Ascending aorta (tissue), 2 donors: Measurements from ENCODE around the gene SHCBP1. TPM values are rescaled to one million over a fixed set of nuclear protein-coding genes. Genes with fewer than 3 reads are reported as not detected.

Source experiments
- DNase-seq, 2 donors: peaks; one replicate each; pipeline ENCODE4 v3.0.0-alpha.2; 2019; ENCODE audit warnings: low spot score in 2 of 2
- H3K27ac ChIP-seq, 2 donors: fragments of 200-600 bp; sonication (generic); one replicate each; pipeline ENCODE4 v1.5.1; 2016 to 2017; ENCODE audit warnings: mild to moderate bottlenecking in 1 of 2
- H3K27me3 ChIP-seq: fragments of 200-600 bp; sonication (generic); one replicate; pipeline ENCODE4 v1.5.1; 2017
- H3K36me3 ChIP-seq, 2 donors: fragments of 200-600 bp; sonication (generic); one replicate each; pipeline ENCODE4 v1.5.1; 2016
- H3K4me1 ChIP-seq, 2 donors: fragments of 200-600 bp; sonication (generic); one replicate each; pipeline ENCODE4 v1.5.1; 2016 to 2017; ENCODE audit warnings: mild to moderate bottlenecking in 1 of 2
- H3K4me3 ChIP-seq, 2 donors: fragments of 200-600 bp; sonication (generic); one replicate each; pipeline ENCODE4 v1.5.1; 2016 to 2017; ENCODE audit warnings: mild to moderate bottlenecking in 1 of 2
- H3K9me3 ChIP-seq, 2 donors: fragments of 200-600 bp; sonication (generic); one replicate each; pipeline ENCODE4 v1.5.1; 2016
- intact Hi-C: fragments of 100-400 bp; cut with DNase I; formaldehyde crosslinking; loops from one replicate; pipeline ENCODE4 v1.15.1; 2023
- total RNA-seq: library from RNA; depleted of rRNA; stranded (reverse); fragments of >200 nt; gene quantifications from one replicate; pipeline ENCODE4 v1.1.0, GENCODE V29; 2016
- TF ChIP-seq, protein P1 (sequence below), 3 experiments: fragments of 200-600 bp in 2 of 3; fragments of 450-650 bp in 1 of 3; sonication (generic) in 2 of 3; IDR thresholded peaks; one replicate each; pipeline ENCODE4 v1.5.1; 2016 to 2019; ENCODE audit warnings: antibody characterized with exemption in 3 of 3, mild to moderate bottlenecking in 1 of 3, moderate library complexity in 1 of 3

Gene SHCBP1, protein sequence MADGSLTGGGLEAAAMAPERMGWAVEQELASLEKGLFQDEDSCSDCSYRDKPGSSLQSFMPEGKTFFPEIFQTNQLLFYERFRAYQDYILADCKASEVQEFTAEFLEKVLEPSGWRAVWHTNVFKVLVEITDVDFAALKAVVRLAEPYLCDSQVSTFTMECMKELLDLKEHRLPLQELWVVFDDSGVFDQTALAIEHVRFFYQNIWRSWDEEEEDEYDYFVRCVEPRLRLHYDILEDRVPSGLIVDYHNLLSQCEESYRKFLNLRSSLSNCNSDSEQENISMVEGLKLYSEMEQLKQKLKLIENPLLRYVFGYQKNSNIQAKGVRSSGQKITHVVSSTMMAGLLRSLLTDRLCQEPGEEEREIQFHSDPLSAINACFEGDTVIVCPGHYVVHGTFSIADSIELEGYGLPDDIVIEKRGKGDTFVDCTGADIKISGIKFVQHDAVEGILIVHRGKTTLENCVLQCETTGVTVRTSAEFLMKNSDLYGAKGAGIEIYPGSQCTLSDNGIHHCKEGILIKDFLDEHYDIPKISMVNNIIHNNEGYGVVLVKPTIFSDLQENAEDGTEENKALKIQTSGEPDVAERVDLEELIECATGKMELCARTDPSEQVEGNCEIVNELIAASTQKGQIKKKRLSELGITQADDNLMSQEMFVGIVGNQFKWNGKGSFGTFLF
- total RNA-seq = 0.11 TPM

DNA sequence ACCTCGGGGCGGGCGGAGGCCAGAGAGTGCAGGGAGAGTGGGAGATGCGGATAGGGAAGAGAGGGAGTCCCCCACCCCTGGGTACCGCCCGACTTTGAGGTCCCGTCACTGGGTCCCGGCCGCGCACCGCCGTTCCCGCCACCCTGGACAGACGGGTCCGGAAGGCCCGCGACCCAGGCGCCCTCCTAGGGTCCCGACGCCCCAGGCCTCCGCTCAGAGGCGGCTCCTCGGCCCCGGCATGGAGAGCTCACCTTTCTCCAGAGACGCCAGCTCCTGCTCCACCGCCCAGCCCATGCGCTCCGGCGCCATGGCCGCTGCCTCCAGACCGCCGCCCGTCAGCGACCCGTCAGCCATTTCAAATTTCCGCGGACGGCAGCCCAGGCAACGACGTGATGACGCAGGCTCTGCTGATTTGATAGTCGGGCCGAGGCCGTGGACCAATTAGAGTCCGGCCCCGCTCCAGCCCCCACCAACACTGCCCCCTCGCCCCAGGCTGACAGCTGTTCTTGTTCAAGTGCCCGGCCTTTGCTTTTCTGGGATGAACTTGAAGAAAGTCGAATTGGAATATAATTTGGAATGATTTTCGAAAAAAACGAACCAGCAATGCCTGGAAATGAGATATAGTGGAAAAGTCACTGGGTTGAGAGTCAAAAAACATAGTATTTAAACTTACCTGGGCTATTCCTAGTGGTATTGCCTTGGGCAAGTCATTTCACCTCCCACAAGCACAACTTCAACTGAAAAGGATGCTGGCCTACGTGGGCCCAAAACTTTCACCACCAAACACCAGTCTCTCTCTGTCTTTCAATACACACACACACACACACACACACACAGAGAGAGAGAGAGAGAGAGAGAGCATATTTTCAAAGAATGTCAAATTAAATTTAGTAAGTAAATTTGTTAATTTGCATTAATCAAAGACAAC lies at the start of gene SHCBP1:
SHCBP1 (minus strand) TSS at position 374 of the 928 bp plus-strand sequence; CDS start at position 354, 20 bp downstream.
- Histone ChIP-seq H3K27me3 (no peaks in the 10 kb centered on the region), H3K4me1 (peaks cover 3 to 9% of the 10 kb centered on the region in 2 donors), H3K9me3 (no peaks in the 10 kb centered on the region), H3K4me3 (peak within 1 kb of the TSS; percentile 45 to 72), H3K27ac (no peak within 1 kb of the TSS), H3K36me3 (no peaks in the 10 kb centered on the region)
- intact Hi-C loops = no loop called here
- TF ChIP-seq, protein P1, sequence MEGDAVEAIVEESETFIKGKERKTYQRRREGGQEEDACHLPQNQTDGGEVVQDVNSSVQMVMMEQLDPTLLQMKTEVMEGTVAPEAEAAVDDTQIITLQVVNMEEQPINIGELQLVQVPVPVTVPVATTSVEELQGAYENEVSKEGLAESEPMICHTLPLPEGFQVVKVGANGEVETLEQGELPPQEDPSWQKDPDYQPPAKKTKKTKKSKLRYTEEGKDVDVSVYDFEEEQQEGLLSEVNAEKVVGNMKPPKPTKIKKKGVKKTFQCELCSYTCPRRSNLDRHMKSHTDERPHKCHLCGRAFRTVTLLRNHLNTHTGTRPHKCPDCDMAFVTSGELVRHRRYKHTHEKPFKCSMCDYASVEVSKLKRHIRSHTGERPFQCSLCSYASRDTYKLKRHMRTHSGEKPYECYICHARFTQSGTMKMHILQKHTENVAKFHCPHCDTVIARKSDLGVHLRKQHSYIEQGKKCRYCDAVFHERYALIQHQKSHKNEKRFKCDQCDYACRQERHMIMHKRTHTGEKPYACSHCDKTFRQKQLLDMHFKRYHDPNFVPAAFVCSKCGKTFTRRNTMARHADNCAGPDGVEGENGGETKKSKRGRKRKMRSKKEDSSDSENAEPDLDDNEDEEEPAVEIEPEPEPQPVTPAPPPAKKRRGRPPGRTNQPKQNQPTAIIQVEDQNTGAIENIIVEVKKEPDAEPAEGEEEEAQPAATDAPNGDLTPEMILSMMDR (IDR thresholded peaks at IDR 0.05) = no peak
- DNase-seq = peak; percentile 43 to 87

DNA sequence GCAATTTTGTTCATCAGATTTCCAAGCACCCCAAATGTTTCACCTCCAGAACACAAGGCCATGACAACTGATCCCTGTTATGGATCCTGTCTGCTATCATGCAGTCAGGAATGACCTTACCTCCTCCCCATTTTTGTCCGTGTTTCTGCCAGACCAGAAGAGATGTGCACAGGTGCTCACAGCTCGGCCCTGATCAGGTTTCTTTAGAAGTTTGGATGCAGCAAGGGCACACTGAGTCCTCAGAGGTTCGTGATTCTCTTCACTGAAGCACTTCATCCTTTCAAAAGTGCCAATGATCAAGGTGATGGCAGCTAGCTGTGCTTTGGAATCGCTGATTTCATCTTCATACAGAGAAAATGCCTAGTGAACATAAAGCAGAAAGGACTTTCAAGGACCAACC lies 40.9 kb upstream of the SHCBP1 start:
- H3K27me3 ChIP-seq = no peaks in the 10 kb centered on the region
- TF ChIP-seq, protein P1 (IDR thresholded peaks at IDR 0.05) = no peak
- H3K4me1 ChIP-seq = no peaks in the 10 kb centered on the region
- no peak overlapping the region for H3K27ac ChIP-seq
- no peak overlapping the region for H3K4me3 ChIP-seq
- intact Hi-C loops = no loop called here
- no peak for DNase-seq
- no peaks in the 10 kb centered on the region for H3K9me3 ChIP-seq
- H3K36me3 ChIP-seq = peaks cover 54 to 76% of the 10 kb centered on the region in 2 donors

DNA sequence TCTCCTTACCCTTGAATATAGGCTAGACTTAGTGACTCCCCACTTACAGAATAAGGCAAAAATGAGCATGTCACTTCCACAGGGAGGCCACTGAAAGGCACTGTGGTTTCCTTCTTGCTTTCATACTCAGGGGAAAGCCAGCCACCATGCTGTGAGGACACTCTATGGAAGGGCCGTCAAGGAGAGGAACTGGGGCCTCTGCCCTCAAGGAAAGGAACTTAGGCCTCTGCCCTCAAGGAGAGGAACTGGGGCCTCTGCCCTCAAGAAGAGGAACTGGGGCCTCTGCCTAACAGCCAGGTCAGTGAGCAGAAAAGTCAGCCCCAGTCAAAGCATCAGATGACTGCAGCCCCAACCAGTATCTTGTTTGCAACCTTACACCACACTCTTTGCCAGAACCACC lies 37.7 kb upstream of the SHCBP1 start:
- Histone ChIP-seq H3K36me3 (peaks cover 36 to 51% of the 10 kb centered on the region in 2 donors), H3K27me3 (no peaks in the 10 kb centered on the region), H3K9me3 (no peaks in the 10 kb centered on the region), H3K27ac (no peak overlapping the region), H3K4me1 (no peaks in the 10 kb centered on the region), H3K4me3 (no peak overlapping the region)
- TF ChIP-seq, protein P1 (IDR thresholded peaks at IDR 0.05) = no peak
- intact Hi-C loops = no loop called here
- peak in 1 of 2 donors; percentile 12 for DNase-seq

DNA sequence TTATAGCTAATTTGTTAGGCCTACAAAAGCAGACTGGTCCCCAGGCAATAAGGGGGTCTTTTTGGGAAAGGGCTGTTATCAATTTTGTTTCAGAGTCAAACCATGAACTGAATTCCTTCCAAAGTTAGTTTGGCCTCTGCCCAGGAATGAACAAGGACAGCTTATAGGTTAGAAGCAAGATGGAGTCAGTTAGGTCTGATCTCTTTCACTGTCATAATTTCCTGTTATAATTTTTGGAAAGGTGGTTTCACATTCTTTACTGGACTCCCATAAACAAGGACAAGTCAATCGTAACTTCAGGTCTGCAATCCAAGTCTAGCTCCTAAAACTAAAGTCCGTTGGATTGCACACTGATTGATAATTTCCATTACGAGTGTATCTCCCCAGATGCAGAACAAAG lies 30.1 kb upstream of the SHCBP1 start:
- Histone ChIP-seq H3K4me1 (no peaks in the 10 kb centered on the region), H3K9me3 (no peaks in the 10 kb centered on the region), H3K4me3 (no peak overlapping the region), H3K36me3 (no peaks in the 10 kb centered on the region), H3K27me3 (no peaks in the 10 kb centered on the region), H3K27ac (no peak overlapping the region)
- no peak for DNase-seq
- TF ChIP-seq, protein P1 (IDR thresholded peaks at IDR 0.05) = no peak
- intact Hi-C loops = no loop called here

DNA sequence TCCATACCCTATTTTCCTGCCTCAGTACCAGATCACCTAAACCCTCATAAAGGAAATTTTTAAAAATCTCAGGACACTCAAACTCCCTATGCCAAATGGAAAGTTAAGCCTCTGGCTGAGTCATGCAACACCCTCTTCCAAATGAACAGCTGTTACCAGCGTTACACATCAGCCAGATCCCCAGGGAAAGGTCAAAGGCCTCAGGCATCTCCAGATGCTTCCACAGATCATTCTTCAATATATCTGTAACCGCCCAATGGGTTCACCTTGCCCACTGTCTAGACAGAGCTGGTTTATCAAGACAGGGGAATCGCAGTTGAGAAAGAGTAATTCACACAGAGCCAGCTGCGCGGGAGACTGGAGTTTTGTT lies 29.1 kb upstream of the SHCBP1 start:
- intact Hi-C loops = no loop called here
- DNase-seq = peak in 1 of 2 donors; percentile 67
- H3K36me3 ChIP-seq = no peaks in the 10 kb centered on the region
- TF ChIP-seq, protein P1 (IDR thresholded peaks at IDR 0.05) = no peak
- no peaks in the 10 kb centered on the region for H3K9me3 ChIP-seq
- no peaks in the 10 kb centered on the region for H3K27me3 ChIP-seq
- no peak overlapping the region for H3K27ac ChIP-seq
- H3K4me3 ChIP-seq = no peak overlapping the region
- H3K4me1 ChIP-seq = no peaks in the 10 kb centered on the region
